HUES6 (cell line): ENCODE results near the gene ST3GAL4.

Experiments
- H3K27ac ChIP-seq: 2 replicates; pipeline ENCODE4 v1.7.0; 2013; ENCODE audit warnings: low read depth, mild to moderate bottlenecking, low read length, inconsistent platforms
- H3K27me3 ChIP-seq: 2 replicates; pipeline ENCODE4 v1.6.1; 2013; ENCODE audit warnings: low read length; ENCODE audit not compliant: control insufficient read depth, insufficient read depth
- H3K36me3 ChIP-seq: 2 replicates; pipeline ENCODE4 v1.6.1; 2013; ENCODE audit warnings: low read length; ENCODE audit not compliant: control insufficient read depth, insufficient read depth
- H3K4me1 ChIP-seq: 2 replicates; pipeline ENCODE4 v1.6.1; 2013; ENCODE audit warnings: low read length; ENCODE audit not compliant: control insufficient read depth, insufficient read depth
- H3K4me3 ChIP-seq: 2 replicates; pipeline ENCODE4 v1.5.1; 2013; ENCODE audit warnings: low read depth, low read length
- H3K9ac ChIP-seq: one replicate; pipeline ENCODE4 v1.6.1; 2013; ENCODE audit warnings: mild to moderate bottlenecking, low read length
- H3K9me3 ChIP-seq: 2 replicates; pipeline ENCODE4 v1.6.1; 2013; ENCODE audit warnings: low read depth, low read length; ENCODE audit not compliant: control insufficient read depth, insufficient read depth

ST3GAL4 gene

DNA sequence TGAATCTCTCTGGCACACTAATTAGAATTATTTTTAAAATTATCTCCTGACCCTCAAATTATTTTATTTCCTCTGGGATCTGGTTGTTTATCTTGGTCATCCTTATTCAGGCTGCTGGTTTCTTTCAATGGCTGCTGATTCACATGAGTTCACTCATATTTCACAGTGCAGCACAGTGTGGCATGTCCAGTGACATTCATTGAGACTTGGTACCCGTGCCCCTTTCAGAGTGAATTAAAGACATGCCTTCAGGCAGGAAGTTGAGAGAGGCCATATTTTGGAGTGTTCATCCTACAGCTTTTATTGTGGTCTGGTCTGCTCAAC is 38.1 kb upstream of the ST3GAL4 start:
- Histone ChIP-seq H3K36me3 (0 out of 2 replicates have a peak, but pooled peaks cover 4% of the 10 kb centered on the region), H3K9me3 (no peaks in the 10 kb centered on the region), H3K27ac (no peak overlapping the region), H3K9ac (no peak overlapping the region), H3K27me3 (no peaks in the 10 kb centered on the region), H3K4me3 (no peak overlapping the region), H3K4me1 (peaks cover 6% of the 10 kb centered on the region; the same call in 1 of the 2 replicates)

DNA sequence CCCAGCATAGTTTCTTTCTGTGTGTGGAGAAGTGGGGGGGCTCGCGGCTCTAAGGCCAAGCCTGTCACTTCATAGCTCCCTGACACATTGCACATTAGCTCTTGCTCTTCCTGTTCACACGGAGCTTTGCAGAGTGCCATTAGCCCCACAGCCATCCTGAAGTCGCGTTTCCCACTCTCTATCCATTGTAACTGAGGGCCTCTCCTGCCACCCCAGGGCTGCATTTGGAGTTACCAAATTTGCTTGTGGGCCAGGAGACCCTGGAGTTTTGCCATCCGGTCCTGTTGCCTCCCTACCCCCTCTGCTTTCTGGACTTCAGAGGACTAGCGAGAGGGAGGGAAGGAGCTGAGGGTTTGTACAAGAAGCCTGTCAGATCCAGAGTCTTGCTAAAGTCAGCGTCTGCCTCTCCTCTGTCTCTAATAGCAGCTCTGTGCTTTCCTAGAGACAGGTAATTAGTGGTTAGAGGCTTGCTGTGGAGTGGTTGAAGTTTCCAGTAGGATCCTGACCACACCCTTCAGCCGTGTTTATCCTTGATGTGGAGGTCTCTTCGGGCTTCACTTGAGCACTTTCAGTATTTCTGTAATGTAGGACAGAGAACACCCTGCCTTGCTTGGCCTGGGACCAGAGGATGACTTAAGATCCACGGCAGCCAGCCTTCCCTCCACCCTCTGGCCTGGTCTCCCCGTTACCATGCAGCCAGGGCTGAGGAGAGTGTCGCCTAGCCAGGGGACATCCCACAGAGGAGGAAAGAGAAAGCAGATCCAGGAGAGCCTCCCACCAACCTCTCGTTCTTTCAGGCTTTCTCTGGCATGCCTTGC is 37.5 kb upstream of the ST3GAL4 start:
- Histone ChIP-seq H3K9me3 (no peaks in the 10 kb centered on the region), H3K4me1 (peaks cover 6% of the 10 kb centered on the region; the same call in 1 of the 2 replicates), H3K36me3 (0 out of 2 replicates have a peak, but pooled peaks cover 4% of the 10 kb centered on the region), H3K27me3 (no peaks in the 10 kb centered on the region), H3K4me3 (no peak overlapping the region), H3K27ac (no peak overlapping the region), H3K9ac (no peak overlapping the region)

DNA sequence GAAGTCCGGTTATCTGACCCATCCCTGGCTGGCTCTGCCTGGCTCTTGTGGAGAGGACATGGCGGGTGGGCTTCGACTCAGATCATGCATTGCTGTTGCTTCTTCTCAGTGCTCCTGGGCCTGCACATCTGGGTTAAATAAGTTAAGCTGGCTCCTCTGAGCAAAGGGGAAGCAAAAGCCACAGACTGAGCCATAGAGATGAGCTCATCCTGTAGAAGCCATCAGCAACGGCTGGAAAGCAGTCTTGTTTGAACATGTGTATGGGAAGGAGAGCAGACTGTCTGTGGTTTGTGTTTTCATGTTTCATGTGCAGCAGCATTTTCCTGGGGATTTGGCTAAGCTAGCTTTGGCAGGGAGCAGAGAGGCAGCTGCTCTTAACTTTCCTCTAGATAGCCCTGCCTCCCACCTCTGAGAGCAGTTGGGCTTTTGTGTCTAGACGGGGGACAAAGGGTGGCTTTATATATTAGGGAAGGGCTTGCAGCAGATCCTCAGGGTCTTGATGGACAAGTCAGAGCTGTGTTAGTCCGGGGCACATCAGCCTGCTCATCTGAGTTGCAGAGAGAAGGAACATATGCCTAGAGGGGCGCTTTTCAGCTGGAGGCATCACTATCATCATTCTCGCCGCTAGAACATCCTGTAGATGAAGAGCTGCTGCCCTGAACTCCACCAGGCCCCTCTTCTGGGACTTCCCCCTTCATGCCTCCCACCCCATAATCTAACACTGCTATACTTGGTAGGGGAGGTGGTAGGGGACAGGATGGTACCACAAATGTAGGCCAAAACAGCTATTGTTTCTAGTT is 36.7 kb upstream of the ST3GAL4 start:
- no peaks in the 10 kb centered on the region for H3K9me3 ChIP-seq
- H3K4me3 ChIP-seq = no peak overlapping the region
- peaks cover 6% of the 10 kb centered on the region; the same call in 1 of the 2 replicates for H3K4me1 ChIP-seq
- H3K9ac ChIP-seq = no peak overlapping the region
- no peak overlapping the region for H3K27ac ChIP-seq
- H3K27me3 ChIP-seq = no peaks in the 10 kb centered on the region
- H3K36me3 ChIP-seq = 0 out of 2 replicates have a peak, but pooled peaks cover 4% of the 10 kb centered on the region

DNA sequence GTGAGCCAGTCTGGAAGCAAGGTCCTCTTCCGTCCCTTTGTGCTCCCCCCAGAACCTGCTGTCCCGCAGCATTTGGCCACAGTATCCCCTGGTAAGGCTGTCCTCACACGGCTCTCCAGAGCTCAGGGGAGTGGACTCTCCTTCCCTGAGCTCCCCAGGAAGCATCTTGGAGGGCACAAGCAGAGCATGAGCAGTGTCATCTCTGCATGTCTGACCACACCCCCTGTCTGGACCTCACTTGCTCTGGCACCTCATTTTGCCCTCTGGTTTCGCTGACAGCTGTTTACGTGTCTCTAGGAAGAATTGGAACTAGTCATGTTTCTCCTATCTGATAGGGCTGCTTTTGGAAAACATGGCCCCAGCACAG is 36.1 kb upstream of the ST3GAL4 start:
- no peaks in the 10 kb centered on the region for H3K27me3 ChIP-seq
- no peak overlapping the region for H3K9ac ChIP-seq
- no peak overlapping the region for H3K4me3 ChIP-seq
- H3K36me3 ChIP-seq = no peaks in the 10 kb centered on the region
- no peaks in the 10 kb centered on the region for H3K9me3 ChIP-seq
- H3K27ac ChIP-seq = no peak overlapping the region
- peaks cover 6% of the 10 kb centered on the region; the same call in 1 of the 2 replicates for H3K4me1 ChIP-seq

DNA sequence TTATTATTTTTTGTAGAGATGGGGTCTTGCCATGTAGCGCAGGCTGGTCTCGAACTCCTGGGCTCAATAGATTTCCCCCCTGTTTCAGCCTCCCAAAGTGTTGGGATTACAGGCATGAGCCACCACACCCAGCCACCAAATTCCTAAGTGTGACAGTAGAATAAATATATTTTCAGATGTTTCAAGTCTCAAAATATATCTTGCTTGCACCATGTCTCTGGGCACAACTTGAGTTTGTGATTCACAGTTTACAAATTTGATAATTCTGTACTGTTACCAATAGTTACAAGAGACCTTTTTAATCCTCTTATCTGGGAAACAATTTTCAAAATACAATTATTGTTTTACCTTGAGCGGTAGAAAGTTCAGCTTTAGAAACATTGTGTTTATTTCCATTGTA is 32.5 kb upstream of the ST3GAL4 start:
- no peak overlapping the region for H3K4me3 ChIP-seq
- H3K36me3 ChIP-seq = no peaks in the 10 kb centered on the region; the same call in 1 of the 2 replicates
- no peak overlapping the region for H3K27ac ChIP-seq
- no peaks in the 10 kb centered on the region for H3K27me3 ChIP-seq
- peaks cover 1% of the 10 kb centered on the region; the same call in 1 of the 2 replicates for H3K4me1 ChIP-seq
- H3K9ac ChIP-seq = no peak overlapping the region
- H3K9me3 ChIP-seq = no peaks in the 10 kb centered on the region

DNA sequence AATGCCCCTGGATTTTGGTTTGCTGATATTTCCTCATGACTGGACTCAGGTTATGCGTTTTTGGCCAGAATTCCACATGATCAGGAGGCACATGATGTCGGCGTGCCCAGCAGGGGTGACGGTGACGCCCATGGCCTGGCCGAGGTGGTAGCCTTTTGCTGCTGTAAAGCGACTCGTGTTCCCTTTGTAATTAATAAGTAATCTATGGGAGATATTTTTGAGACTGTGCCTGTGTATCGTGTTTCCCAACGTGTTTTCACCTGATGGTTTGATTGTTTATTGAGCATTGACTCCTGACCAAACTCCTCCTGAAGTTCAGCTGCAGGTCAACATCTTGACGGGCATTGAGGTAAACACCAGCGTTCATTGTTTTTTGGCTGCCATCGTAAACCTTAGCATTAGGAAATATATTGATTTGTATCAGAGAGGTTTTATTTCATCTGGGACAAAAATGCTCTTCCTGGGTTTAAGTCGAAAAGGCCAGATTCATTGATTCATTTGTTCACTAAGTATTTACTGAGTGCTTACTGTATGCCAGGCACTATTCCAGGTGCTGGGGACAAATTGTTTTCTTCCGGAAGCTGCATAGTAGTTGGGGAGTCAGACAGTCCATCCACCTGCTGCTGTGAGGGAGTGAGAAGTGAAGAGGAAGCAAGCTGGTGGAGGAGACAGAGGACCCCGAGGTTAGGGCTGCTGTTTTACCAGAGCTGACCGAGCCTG is 28.0 kb upstream of the ST3GAL4 start:
- H3K36me3 ChIP-seq = peaks cover 14% of the 10 kb centered on the region
- no peaks in the 10 kb centered on the region for H3K4me1 ChIP-seq
- H3K9ac ChIP-seq = no peak overlapping the region

DNA sequence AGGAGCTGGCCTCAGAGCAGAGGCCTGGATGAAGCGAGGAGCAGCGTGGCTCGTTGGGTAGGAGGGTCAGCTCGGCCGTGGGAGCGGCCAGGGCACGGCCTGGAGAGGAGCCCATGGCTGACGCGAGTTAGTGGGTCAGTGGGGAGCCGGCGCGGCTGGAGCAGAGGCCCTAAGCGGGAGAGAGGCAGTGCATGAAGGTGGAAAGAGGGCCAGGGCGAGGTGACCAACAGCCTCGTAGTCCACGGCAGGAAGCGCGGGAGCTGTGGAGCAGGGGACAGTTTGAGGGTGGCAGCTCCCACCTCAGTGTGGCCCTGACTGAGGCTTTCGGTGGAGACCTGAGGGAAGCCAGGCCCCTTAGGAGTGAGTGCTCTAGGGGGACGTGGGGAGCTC is 27.5 kb upstream of the ST3GAL4 start:
- no peaks in the 10 kb centered on the region for H3K27me3 ChIP-seq
- no peak overlapping the region for H3K27ac ChIP-seq
- no peak overlapping the region for H3K4me3 ChIP-seq
- no peak overlapping the region for H3K9ac ChIP-seq
- no peaks in the 10 kb centered on the region for H3K4me1 ChIP-seq
- peaks cover 17% of the 10 kb centered on the region for H3K36me3 ChIP-seq
- H3K9me3 ChIP-seq = no peaks in the 10 kb centered on the region

More for the DNA sequence above, 28.0 kb upstream of the ST3GAL4 start:
- Histone ChIP-seq H3K9me3 (no peaks in the 10 kb centered on the region), H3K27me3 (no peaks in the 10 kb centered on the region), H3K27ac (no peak overlapping the region), H3K4me3 (no peak overlapping the region)

DNA sequence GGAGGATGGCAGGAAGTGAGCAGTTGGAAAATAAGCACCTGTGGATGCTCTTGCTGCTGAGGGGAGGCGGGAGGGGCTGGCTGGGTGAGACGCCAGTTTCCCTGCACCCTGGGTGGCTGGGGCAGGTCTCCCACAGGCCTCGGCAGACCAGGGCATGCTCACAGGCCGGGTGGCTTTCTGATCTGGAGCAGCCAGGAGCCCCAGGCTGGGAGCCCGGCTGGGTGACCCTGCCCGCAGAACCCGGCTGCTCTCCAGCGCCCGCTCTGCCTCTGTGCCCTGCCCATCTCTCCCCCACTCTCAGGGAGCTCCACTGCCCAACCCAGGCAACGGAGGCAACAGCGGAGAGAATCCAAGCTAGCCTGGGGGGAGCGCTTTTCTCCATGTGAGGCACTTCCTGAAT is 27.0 kb upstream of the ST3GAL4 start:
- H3K27me3 ChIP-seq = no peaks in the 10 kb centered on the region
- peaks cover 21% of the 10 kb centered on the region for H3K36me3 ChIP-seq
- H3K27ac ChIP-seq = no peak overlapping the region
- no peaks in the 10 kb centered on the region for H3K4me1 ChIP-seq
- H3K9ac ChIP-seq = no peak overlapping the region
- no peaks in the 10 kb centered on the region for H3K9me3 ChIP-seq
- no peak overlapping the region for H3K4me3 ChIP-seq

DNA sequence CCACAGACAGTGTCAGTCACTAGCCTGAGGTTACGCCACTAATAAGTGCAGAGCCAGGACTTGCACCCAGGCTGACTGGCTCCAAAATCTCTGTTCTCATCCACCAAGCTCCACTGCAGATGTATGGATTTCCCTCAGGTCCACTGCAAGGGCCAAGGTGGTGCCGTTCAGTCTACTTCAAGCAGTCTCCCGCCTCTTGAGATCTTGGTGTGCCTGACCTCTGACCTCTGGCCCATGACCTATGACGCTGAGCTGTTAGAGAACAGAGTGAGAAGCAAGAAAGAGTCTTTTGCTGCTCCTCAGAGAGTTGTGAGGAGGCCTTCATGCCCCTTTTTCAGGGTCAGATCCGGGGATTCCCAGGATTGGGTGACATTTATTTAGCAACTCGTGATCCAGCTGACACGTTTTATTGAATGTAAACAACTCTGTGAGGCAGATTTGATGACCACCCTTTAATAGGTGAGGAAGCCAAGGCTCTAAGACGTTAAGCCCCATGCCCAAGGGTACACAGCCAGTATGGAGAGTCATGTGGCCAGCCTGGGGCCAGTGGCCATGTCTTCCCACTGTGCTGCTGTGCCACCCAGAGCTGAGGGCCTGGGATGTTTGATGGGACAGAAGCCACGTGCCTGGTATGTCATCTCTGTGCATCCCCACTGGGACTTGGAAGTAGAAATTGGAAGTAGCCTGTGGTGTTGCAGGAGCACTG is 26.4 kb upstream of the ST3GAL4 start:
- Histone ChIP-seq H3K27ac (no peak overlapping the region), H3K9ac (no peak overlapping the region), H3K9me3 (no peaks in the 10 kb centered on the region), H3K27me3 (no peaks in the 10 kb centered on the region), H3K36me3 (peaks cover 27% of the 10 kb centered on the region), H3K4me3 (no peak overlapping the region), H3K4me1 (no peaks in the 10 kb centered on the region)

DNA sequence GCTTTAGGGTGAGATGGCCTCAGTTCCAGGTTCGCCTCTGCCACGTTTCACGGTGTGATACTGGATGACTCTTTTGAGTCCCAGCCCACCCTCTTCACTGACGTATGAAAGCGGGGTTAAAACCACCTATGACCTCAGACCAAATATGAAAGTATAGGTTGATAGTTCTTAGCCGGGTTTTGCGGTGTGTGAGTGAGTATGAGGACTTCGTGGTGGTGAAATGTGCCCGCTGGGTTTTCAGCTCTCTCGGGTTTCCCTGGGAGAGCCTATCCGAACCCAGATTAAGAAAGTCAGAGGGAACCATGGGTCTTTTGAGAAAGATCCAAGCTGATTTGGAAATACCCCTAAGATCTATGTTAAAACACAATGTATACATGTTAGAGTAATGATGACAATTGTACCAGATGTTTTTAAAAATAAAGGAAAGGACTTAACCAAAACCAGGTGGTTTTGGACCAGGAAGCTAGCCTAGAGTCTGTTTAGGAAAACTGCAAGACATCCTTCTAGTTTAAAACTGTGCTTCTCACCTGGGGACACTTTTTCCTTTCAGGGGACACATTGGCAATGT is 25.8 kb upstream of the ST3GAL4 start:
- no peaks in the 10 kb centered on the region for H3K9me3 ChIP-seq
- H3K9ac ChIP-seq = no peak overlapping the region
- no peak overlapping the region for H3K4me3 ChIP-seq
- no peaks in the 10 kb centered on the region for H3K4me1 ChIP-seq
- no peaks in the 10 kb centered on the region for H3K27me3 ChIP-seq
- H3K27ac ChIP-seq = no peak overlapping the region
- peaks cover 27% of the 10 kb centered on the region for H3K36me3 ChIP-seq
